Measurements from ENCODE around the gene BUB3.
"Not testable (repeated sequence)": the region's sequence is repeated elsewhere in the genome, so short reads cannot be mapped to it uniquely, and the experiment has no call there.

BUB3 gene

GRCh38 chr10:123154711-123155505 is 706 bp downstream of the BUB3 start:
- DNase-seq, result peak in 1 of 2 donors; percentile 25

GRCh38 chr10:123156078-123156477 is 1.9 kb downstream of the BUB3 start:
- no peak for DNase-seq

DNA sequence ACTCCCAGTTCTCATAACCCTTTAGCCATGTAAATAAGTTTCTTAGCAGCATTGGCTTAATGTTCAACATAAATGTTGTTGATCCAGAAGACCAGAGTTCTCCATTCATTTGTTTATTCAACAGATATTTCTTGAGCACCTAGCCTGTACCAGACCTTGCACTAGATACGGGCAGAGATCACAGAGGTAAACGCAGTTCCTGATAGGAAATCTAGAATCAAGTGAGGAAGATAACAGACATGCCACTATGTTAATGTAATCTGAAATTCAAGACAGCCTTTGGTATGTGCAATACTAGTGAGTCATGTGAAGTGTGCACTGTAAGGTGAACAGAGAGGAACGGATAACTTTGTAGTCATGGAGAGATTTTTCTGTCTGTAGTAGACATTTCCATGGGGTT is 3.0 kb downstream of the BUB3 start:
- DNase-seq, result no peak

DNA sequence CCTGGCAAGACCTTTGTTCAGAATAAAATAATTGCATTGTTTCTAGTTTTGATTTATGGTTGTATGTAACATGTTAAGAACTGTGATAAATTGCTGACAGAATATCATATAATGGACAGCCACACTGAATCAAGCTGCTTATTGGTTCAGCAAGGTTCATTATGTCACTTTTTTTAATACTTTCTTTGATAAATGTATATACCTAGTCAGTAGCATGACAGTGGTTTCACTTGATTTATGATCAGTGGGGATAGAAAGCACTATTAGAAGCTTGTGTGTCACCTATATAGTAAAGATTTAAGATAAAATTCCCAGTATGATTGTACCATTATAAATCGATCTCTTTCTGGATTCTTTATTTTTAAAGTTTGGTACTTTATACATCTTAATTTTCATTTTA is 4.5 kb downstream of the BUB3 start:
- no peak for DNase-seq

DNA sequence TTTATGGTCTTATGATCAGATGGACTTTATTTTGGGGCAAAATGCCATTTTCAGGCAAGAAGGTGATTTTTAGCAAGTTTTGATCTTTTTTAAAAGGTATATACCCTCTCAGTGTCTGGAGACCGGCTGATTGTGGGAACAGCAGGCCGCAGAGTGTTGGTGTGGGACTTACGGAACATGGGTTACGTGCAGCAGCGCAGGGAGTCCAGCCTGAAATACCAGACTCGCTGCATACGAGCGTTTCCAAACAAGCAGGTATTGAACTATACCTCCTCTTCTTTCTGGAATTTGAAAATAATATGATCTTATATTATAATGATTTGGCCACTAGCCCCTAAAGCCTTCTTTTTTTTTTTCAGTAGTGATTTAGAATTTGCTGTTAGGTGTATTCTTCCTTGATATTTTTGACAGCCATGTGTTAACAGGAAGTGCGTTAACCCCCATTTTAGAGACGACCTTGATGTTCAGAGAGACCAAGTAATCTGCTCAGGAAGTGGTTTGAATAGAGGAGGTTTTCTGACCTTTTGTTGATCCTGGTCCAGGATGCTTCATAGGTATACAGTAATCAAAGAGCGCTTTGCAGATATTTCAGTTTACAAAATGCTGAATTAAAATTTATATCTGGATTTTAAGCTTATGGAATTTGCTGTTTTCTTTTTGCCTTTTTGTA is 6.2 kb downstream of the BUB3 start:
- DNase-seq, result no peak

DNA sequence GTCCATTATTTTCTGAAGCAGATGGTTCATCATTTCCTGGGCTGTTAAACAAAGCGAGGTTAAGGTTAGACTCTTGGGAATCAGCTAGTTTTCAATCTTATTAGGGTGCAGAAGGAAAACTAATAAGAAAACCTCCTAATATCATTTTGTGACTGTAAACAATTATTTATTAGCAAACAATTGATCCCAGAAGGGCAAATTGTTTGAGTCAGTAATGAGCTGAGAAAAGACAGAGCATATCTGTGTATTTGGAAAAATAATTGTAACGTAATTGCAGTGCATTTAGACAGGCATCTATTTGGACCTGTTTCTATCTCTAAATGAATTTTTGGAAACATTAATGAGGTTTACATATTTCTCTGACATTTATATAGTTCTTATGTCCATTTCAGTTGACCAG is 10.1 kb downstream of the BUB3 start:
- DNase-seq, result no peak

DNA sequence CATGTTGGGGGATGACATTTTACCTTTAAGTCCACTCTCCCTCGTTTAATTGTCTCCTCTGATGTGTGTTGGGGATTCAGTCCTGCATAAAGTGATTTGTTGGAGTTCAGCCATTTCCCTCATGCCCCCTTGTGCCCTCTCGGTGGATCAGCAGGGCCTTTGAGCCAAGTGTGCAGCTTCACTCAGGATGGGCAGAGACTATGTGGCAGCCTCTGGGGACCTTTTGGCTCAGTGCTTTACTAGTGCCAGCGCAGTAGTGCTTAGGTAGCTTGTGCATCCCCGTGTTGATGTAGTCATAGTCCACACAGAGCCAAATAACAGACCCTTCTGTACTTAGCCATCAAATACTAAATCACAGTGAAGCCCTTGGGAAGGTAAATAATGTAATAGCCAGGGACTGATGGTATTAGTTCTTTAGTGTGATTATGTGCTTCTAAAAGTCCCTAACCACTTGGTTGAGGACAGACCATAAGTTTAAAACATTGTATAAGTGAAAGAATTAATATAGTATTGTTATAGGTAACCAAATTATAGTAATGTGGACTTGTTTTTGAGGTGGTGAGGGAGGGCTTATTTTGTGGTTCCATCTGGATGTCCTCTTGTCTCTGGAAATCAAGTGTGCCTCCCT is 11.4 kb downstream of the BUB3 start:
- no peak for DNase-seq

DNA sequence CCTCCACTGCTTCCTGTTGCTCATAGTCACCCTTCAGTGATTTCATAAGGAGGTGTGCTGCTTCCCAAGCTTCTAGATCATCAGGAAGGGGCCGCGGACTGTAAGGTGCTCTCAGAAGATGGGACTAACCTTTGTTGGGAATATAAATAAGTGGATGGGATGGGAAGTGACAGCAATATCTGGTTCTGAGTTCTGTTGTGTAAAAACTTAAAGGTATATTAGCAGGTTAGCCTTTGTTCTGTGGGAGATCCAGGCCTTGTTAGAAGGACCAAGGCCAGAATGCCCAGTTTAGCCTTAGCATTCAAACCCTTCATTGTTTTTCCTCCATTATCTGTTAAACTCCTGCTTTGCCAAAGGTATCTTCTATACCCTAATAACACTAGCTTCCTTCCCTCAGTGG is 12.4 kb downstream of the BUB3 start:
- no peak for DNase-seq

GRCh38 chr10:123170961-123171360 is 16.8 kb downstream of the BUB3 start:
- no peak for DNase-seq

GRCh38 chr10:123171616-123172015 is 17.4 kb downstream of the BUB3 start:
- DNase-seq, result not testable (repeated sequence)

- no peak for DNase-seq
Measured at GRCh38 chr10:123175389-123176387, 21.5 kb downstream of the BUB3 start.

DNA sequence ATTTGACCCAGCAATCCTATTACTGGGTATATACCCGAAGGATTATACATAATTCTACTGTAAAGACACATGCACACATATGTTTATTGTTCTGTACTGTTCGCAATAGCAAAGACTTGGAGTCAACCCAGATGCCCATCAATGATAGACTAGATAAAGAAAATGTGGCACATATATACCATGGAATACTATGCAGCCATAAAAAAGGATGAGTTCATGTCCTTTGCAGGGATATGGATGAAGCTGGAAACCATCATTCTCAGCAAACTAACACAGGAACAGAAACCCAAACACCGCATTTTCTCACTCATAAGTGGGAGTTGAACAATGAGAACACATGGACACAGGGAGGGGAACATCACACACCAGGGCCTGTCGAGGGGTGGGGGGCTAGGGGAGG is 24.2 kb downstream of the BUB3 start:
- not testable (repeated sequence) for DNase-seq

DNA sequence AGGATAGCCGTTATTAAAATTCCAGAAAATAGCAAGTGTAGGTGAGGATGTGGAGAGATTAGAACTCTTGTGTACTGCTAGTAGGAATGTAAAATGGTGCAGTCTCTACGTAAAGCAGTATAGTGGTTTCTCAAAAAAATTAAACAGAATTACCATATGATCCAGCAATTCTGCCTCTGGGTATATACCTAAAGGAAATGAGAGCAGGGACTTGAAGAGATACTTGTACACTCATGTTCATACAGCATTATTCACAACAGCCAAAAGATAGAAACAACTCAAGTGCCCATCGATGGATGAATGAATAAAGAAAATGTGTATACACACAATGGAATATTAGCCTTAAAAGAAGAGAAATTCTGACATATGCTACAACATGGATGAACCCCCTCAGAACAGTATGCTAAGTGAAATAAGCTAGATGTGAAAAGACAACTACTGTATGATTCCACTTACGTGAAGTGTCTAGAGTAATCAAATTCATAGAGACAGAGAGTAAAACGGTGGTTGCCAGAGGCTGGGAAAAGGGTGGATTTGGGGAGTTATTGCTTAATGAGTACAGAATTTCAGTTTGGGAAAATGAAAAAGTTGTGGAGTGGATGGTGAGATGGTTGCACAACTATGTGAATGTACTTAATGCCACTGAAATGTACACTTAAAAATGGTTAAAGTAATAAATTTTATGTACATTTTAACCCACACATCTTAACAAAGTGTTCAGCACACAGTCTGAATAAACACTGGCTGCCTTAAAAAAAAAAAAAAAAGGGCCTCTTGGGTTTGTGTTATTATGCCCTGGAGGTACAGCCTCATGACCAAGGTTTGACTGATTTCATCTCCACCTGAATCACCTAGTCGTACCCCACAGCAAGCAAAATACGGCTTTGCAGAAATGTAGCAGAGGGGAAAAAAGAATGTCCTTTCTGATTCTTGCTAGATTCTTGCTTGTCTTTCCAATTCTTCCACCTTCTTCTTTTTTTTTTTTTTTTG is 26.2 kb downstream of the BUB3 start:
- DNase-seq, result no peak

DNA sequence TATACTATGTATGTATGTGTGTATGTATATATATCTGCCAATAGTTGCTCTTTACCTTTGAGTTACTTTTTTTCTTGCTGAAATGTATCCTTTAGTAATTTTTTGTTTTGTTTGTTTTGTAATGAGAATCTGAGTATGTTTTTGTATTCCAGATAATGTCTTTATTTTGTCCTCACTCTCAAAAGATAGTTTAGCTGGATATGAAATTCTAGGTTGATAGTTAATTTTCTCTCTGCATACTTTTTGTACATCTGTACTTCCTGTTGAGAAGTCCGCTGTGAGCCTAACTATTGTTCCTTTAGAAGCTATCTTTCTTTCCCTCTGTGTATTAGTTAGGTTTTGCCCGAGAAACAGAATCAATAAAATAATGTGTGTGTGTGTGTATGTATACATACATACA is 29.5 kb downstream of the BUB3 start:
- no peak for DNase-seq

- no peak for DNase-seq
Measured at GRCh38 chr10:123187781-123188180, 33.6 kb downstream of the BUB3 start.

- DNase-seq, result no peak
Measured at GRCh38 chr10:123191886-123192285, 37.7 kb downstream of the BUB3 start.

GRCh38 chr10:123194056-123194455 is 39.9 kb downstream of the BUB3 start:
- DNase-seq, result no peak

GRCh38 chr10:123200531-123200930 is 46.3 kb downstream of the BUB3 start:
- no peak for DNase-seq

GRCh38 chr10:123202506-123202905 is 48.3 kb downstream of the BUB3 start:
- DNase-seq, result no peak

DNA sequence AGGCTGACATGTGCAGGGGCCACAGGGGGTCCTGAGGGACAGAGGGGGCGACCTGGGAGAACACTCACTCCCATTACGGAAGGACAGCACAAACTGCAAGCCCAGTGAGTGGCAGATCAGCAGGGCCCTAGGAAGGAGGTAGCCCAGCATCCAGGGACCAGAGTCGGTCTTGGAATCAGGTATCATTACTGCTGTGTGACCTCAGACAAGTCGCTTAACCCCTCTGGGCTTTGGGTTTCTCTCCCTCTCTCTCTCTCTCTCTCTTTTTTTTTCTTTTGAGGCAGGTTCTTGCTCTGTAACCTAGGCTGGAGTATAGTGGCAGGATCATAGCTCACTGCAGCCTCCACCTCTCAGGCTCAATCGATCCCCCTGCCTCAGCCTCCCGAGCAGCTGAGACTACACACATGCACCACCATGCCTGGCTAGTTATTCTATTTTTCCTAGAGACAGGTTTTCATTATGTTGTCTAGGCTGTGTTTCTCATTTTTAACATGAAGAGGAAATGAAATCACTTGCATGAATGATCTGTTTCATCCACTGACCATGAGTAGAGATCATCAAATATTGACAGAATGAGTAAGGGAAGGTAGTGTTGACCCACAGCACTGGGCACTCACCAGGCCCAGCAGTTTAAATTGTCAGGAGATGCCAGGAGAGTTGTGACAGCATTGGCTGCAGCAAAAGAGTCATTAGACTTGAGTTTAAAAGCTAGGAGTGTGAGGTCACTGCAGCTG is 49.4 kb downstream of the BUB3 start:
- no peak for DNase-seq

DNA sequence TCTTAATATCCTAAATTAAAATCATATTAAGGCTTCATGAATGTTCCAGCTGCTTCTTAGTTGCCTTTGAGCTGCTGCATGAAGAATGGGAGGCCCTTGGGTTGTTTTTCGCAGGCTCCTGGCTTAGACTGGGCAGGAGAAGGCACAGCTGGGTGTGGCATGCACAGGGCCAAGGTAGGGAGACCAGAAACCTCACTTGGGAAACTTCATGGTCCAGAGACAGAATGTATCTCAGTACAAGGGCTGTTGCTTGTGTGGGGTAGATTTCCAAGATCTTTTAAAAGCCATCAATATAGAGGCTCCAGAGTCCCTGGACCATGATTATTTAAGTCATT is 49.9 kb downstream of the BUB3 start:
- no peak for DNase-seq

Measured in inflammatory macrophage treated with lipopolysaccharide for 1 hour (primary cell).